Upper lobe of left lung (tissue), 6 donors: ENCODE results near the gene SNX30. TPM values are rescaled to one million over a fixed set of nuclear protein-coding genes. Genes with fewer than 3 reads are reported as not detected.

ENCODE experiments used
- ATAC-seq, 2 donors: fragments of 200-7000 bp; cut with Tn5 transposase; one replicate each; pipeline ENCODE4 v1.9.1; 2022; ENCODE audit warnings: mild to moderate bottlenecking in 2 of 2, moderate library complexity in 2 of 2; ENCODE audit not compliant: low FRiP score in 2 of 2
- DNase-seq, 2 donors: peaks; one replicate each; pipeline ENCODE4 v3.0.0-alpha.2; 2019 to 2020
- H3K27ac ChIP-seq, 4 donors: fragments of 200-600 bp; sonication (generic); one replicate each; pipeline ENCODE4 v1.5.1; 2016 to 2019
- H3K27me3 ChIP-seq, 4 donors: fragments of 200-600 bp; sonication (generic); one replicate each; pipeline ENCODE4 v1.5.1; 2017 to 2019
- H3K36me3 ChIP-seq, 4 donors: fragments of 200-600 bp; sonication (generic); one replicate each; pipeline ENCODE4 v1.5.1; 2016 to 2019
- H3K4me1 ChIP-seq, 4 donors: fragments of 200-600 bp; sonication (generic); one replicate each; pipeline ENCODE4 v1.5.1; 2018 to 2019
- H3K4me3 ChIP-seq, 4 donors: fragments of 200-600 bp; sonication (generic); one replicate each; pipeline ENCODE4 v1.5.1; 2017 to 2019; ENCODE audit warnings: mild to moderate bottlenecking in 2 of 4, moderate library complexity in 1 of 4
- H3K9me3 ChIP-seq, 4 donors: fragments of 200-600 bp; sonication (generic); one replicate each; pipeline ENCODE4 v1.5.1; 2018 to 2019
- CTCF ChIP-seq, 6 experiments: fragments of 450-650 bp in 4 of 6; fragments of 200-600 bp in 2 of 6; sonication (generic) in 2 of 6; IDR thresholded peaks; one replicate each; pipeline ENCODE4 v1.5.1; 2016 to 2019; ENCODE audit warnings: antibody characterized with exemption in 6 of 6
- EP300 ChIP-seq, 4 donors: sonication (generic); formaldehyde crosslinking; IDR thresholded peaks; one replicate each; pipeline ENCODE4 v1.5.1; 2017; ENCODE audit warnings: antibody characterized with exemption in 4 of 4, control low read depth in 2 of 4
- POLR2A ChIP-seq, 4 donors: fragments of 450-650 bp; IDR thresholded peaks; one replicate each; pipeline ENCODE4 v1.5.1; 2016 to 2017; ENCODE audit warnings: antibody characterized with exemption in 4 of 4, mild to moderate bottlenecking in 2 of 4
- POLR2AphosphoS5 ChIP-seq, 2 donors: sonication (generic); formaldehyde crosslinking; IDR thresholded peaks; one replicate each; pipeline ENCODE4 v1.5.1; 2017; ENCODE audit warnings: antibody characterized with exemption in 2 of 2
- WGBS, 2 donors: methylation state at CpG; one replicate each; pipeline ENCODE4 v1.1.5; 2017 to 2018; 5-methylcytosine and 5-hydroxymethylcytosine counted together
- total RNA-seq, 6 donors: library from RNA; depleted of rRNA in 4 of 6; stranded (reverse); fragments of >200 nt in 4 of 6; gene quantifications; one replicate each; pipeline versions ENCODE4 v1.1.0 to v1.2.1, GENCODE V29; 2016 to 2021
- donor health status: DM: no; HTN: no; CAD: no; lungs with moderate emphysema.
- donor health status: DM: no; HTN: yes; CAD: no; lungs with severe emphysema.

SNX30 gene
- total RNA-seq, 6 donors from 2014 or later: 46.9 to 80.1 (median 72.2) TPM

GRCh38 chr9:112856200-112856599 is 105.6 kb downstream of the SNX30 start:
- Histone ChIP-seq H3K4me1 (peaks cover 12 to 41% (median 33%) of the 10 kb centered on the region in 4 donors), H3K9me3 (no peaks in the 10 kb centered on the region), H3K4me3 (no peak overlapping the region), H3K27me3 (no peaks in the 10 kb centered on the region), H3K36me3 (peaks cover 3 to 24% (median 11%) of the 10 kb centered on the region in 4 donors), H3K27ac (peak overlapping the region in 2 of 4 donors; percentile 5 to 44)
- no peak for TF ChIP-seq POLR2AphosphoS5 (IDR thresholded peaks at IDR 0.05)
- no peak for TF ChIP-seq CTCF (IDR thresholded peaks at IDR 0.05)
- no peak for TF ChIP-seq EP300 (IDR thresholded peaks at IDR 0.05)
- no peak for TF ChIP-seq POLR2A (IDR thresholded peaks at IDR 0.05)
- DNase-seq (peak in 1 of 2 donors; percentile 25), ATAC-seq (no peak)
- 95 to 99% methylated on average over 8 of the region's 8 CpGs for WGBS, 2 donors

- 74 to 76% methylated on average over 13 to 14 of the region's 14 CpGs for WGBS, 2 donors
- ATAC-seq (no peak), DNase-seq (peak in 1 of 2 donors; percentile 74)
- peaks cover 3 to 17% (median 11%) of the 10 kb centered on the region in 4 donors for H3K36me3 ChIP-seq
- TF ChIP-seq EP300 (IDR thresholded peaks at IDR 0.05): no peak
- no peak for TF ChIP-seq CTCF (IDR thresholded peaks at IDR 0.05)
- no peak for TF ChIP-seq POLR2AphosphoS5 (IDR thresholded peaks at IDR 0.05)
- TF ChIP-seq POLR2A (IDR thresholded peaks at IDR 0.05): no peak
- peaks cover 19 to 47% (median 40%) of the 10 kb centered on the region in 4 donors for H3K4me1 ChIP-seq
- peak overlapping the region in 2 of 4 donors; percentile 5 to 44 for H3K27ac ChIP-seq
- H3K27me3 ChIP-seq: no peaks in the 10 kb centered on the region
- H3K4me3 ChIP-seq: no peak overlapping the region
- no peaks in the 10 kb centered on the region for H3K9me3 ChIP-seq
Observed at GRCh38 chr9:112856843-112857242, 106.3 kb downstream of the SNX30 start.

- 87 to 88% methylated on average over 6 of the region's 6 CpGs for WGBS, 2 donors
- Histone ChIP-seq H3K27me3 (no peaks in the 10 kb centered on the region), H3K36me3 (peaks cover 3 to 12% (median 7%) of the 10 kb centered on the region in 4 donors), H3K9me3 (no peaks in the 10 kb centered on the region), H3K4me1 (peaks cover 31 to 56% (median 48%) of the 10 kb centered on the region in 4 donors), H3K27ac (peak overlapping the region in 2 of 4 donors; percentile 50 to 84), H3K4me3 (no peak overlapping the region)
- DNase-seq: no peak
- TF ChIP-seq POLR2AphosphoS5 (IDR thresholded peaks at IDR 0.05) (no peak), EP300 (IDR thresholded peaks at IDR 0.05) (no peak), POLR2A (IDR thresholded peaks at IDR 0.05) (no peak), CTCF (IDR thresholded peaks at IDR 0.05) (no peak)
- no peak for ATAC-seq
Observed at GRCh38 chr9:112858005-112858404, 107.4 kb downstream of the SNX30 start.

GRCh38 chr9:112858625-112859147 is 108.1 kb downstream of the SNX30 start:
- peaks cover 35 to 61% (median 53%) of the 10 kb centered on the region in 4 donors for H3K4me1 ChIP-seq

More at GRCh38 chr9:112858625-112859147, 108.1 kb downstream of the SNX30 start:
- no peak overlapping the region for H3K4me3 ChIP-seq
- no peaks in the 10 kb centered on the region for H3K27me3 ChIP-seq
- peaks cover 0 to 9% (median 5%) of the 10 kb centered on the region in 4 donors for H3K36me3 ChIP-seq
- ATAC-seq (peak in 1 of 2 donors; percentile 72), DNase-seq (peak in 1 of 2 donors; percentile 55)
- H3K9me3 ChIP-seq: no peaks in the 10 kb centered on the region
- WGBS, 2 donors: 36 to 45% methylated on average over 6 of the region's 6 CpGs
- H3K27ac ChIP-seq: peak overlapping the region in 3 of 4 donors; percentile 15 to 84 (median 50)
- TF ChIP-seq EP300 (IDR thresholded peaks at IDR 0.05) (no peak), CTCF (IDR thresholded peaks at IDR 0.05) (no peak), POLR2A (IDR thresholded peaks at IDR 0.05) (no peak), POLR2AphosphoS5 (IDR thresholded peaks at IDR 0.05) (no peak)
